ENCODE results near the gene DOCK4.

Gene DOCK4

DNA sequence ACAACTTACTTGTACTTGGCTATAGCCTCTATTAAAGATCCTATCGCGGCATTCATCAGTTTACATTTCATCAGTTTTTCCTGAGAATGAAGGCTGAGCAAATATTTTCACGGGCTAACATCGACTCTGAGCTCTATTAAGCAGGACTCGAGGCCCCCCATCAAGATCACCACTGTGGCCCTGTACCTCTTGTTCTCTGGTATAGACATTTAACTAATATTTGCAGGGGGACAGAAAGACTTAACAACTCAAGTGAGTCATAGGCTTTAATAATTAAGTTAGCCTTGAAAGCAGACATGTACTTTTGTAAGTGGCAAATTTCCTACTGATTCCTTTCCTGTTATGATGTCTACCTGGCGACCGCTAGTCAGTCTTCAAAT, 45.4 kb downstream of the DOCK4 start:
- peak; percentile 12 for DNase-seq (ENCODE audit: low read depth, low spot score)

DNA sequence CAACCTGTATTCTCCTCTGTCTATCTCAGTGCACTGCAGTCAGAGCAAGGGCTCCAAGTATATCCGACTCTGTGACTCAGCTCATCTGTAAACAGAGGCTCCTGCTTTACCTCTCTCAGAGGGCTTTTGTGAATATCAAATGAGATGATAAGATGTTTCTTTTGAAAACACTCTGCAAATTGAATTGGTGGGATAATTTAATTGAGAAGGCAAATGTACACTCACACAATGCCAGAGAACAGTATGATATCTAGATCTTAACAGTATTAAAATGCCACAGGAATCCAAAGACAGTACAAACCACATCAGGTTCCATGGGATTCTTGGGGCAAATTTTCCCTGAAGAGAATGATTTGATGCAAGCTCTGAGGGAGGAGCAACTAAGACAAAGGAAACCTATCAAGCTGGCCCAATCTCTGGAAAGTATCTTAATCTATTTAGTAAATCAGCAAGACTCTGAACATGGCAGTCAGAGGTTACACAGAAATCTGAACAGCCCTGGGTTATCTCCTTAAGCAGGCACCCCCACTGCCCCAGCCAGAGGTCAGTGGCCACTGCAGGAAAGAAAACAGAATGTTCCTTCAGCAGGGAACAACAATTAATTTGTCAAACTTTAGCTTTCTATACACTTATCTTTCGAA, 45.9 kb downstream of the DOCK4 start:
- peak; percentile 60 for DNase-seq (ENCODE audit: low read depth, low spot score)

DNA sequence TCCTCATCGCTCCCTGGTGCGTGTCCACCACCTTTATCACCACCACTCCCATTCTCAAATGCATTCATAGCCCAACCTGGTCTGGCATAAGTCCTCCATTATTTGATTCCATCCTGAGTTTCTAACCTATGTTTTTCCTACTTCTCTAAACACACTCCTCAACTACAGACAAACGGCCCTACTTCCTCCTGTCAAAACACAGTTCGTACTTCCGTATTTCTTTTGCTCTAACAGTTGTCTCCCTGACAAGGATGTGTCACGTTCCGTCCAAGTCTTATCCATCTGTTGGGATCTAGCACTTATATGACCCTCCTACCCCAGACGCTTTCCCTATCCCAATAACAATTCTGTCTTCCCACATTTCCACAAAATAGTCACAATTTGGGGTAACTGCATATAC, 46.8 kb downstream of the DOCK4 start:
- DNase-seq (ENCODE audit: low read depth, low spot score) = no peak

DNA sequence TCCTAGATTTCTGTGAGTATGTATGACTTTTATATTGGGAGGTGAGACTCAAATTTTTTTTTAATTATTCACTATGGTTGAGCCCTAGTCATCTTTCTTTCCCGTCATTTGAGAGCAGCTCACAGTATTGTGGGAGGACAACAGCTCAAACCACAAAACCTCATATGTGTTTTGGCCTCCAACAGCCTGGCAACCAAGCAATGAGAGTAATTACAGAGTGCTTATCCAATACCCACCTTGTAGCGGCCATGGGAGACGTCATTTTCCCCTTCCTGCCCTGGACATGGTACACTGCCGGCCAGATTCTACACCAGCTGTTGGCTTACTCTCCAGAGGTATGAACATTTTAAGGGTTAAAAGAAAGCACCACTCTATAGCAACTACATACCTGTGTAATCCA, 49.1 kb downstream of the DOCK4 start:
- peak; percentile 93 for DNase-seq (ENCODE audit: low read depth, low spot score)

DNA sequence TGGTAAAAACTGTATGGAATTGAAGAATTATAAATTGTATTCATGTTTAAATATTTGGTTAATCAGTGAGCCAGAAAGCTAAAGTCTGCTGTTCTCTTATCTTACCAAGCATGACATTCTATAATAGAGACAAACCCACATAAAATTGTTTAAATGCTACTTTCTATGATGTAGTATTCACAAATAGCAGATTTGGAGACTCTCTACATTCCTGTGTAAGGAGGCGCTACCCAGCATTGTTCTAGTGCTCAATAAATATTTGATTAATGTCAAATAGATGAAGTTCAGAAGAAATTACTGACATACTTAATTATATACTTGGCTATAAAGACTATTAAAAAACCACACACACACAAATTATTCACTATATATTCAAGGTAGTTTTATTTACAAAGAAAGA, 49.8 kb downstream of the DOCK4 start:
- DNase-seq (ENCODE audit: low read depth, low spot score) = peak; percentile 16

DNA sequence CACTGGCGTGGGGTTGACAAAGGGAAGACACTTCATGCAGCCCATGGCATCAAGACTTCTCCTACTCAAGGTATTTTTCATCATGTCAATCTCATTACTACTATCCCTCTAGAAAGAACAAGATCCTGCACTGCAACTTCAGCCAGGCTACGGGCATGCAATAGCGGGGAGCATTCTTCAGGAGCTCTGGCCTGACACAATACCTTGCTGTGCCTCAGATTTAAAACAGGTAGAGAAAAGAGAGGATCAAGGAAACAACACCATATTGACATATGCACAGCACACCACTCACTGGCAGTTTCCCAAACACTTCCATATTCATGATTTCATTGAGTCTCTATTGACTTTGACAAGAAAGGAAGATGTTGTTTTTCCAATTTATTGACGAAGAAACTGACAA, 51.5 kb downstream of the DOCK4 start:
- DNase-seq (ENCODE audit: low read depth, low spot score) = no peak

DNA sequence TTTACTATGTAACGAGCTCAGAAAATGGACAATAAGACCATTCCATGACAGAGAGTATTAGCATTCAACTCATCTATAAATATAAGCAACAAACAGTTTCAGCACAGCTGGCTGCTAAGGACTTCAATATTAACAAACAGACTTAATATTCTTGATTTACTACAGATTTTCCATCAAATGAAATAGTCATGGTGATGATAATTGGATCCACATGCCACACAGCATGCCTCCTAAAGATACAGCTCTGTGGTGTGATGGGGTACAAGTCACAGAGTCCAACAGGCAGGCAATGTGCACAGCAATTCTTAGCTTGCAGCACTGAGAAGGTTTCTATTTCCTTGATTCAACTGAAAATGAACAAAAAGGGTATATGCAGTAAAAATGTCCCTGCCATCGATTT, 54.0 kb downstream of the DOCK4 start:
- no peak for DNase-seq (ENCODE audit: low read depth, low spot score)

DNA sequence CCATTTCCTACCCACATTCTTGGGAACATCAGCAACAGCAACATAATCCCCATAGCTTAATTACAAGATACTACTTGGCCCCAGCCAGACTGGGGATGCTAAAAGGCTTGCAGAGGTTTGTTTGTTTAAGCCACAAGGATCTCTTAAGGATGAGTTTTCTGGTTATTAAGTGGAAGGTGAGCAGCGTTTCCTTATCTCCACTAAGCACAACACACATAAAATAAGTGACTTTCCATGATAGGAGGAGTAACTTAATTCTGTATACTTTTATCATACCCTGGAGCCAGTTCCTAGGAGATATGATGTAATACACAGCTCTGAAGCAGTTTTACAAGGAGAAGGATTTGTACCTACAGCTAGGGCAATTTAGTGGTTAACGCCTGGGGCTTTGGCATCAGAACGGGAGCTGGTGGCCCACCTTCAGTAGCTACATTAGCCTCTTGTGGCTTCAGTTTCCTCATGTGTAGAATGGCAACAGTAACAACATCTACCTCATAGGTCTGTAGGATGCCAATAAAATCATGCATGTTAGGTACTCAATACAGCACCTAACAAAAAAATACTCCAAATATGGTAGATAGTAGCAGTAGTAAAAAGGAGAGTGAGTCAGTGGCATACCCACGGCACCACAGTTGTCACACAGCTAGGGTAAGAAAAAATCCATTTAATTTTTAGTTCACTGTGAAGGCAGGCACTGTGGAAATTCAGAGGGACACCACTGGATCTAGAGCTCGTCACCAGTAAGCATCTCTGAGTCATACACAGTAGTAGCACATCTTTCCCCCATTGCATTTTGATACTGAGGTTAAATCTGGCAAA, 55.2 kb downstream of the DOCK4 start:
- peak; percentile 27 for DNase-seq (ENCODE audit: low read depth, low spot score)

DNA sequence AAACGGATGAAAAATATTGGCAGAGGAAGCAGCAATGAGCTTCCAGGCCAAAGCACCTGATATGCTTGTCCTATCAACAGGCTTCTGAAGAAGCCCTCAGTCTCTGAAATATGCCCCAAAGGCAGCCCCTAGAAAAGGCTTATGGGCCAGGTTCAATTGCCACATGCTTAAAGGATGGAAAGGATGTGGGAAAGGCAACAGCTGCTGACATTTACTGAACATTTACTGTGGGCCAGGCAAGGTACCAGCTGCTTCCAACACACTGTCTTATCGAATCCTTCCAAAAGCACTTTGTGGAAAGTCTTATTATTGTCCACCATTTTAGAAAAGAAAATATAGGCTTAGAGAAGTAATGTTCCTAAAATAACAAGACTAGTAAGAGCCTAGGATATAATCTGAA, 56.5 kb downstream of the DOCK4 start:
- no peak for DNase-seq (ENCODE audit: low read depth, low spot score)

DNA sequence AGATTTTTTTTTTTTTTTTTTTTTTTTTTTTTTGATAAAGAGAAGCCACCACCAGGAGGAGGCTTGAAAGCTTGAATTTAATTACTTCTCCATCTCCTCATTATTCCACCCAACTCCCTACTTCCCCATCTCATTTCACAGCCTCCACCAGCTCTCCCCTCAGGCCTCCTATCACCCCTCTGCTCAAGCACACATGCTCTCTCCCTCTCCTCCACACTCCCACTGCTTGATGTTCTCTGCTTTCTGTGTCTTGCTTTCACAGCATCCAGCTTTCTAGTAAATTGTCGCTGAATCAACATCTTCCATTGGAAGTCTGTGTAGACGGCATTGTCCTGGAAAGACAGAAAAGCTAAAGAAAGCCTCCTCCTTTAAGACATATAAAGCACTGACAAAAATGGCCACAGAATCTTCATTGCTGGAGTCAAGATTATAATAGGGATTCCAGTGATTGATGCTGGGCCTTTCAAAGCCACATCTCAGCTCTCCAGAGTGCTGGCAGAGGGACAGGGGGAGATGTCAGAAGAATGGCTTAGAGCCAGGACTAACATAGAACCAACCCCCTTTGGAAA, 58.3 kb downstream of the DOCK4 start:
- no peak for DNase-seq (ENCODE audit: low read depth, low spot score)

DNA sequence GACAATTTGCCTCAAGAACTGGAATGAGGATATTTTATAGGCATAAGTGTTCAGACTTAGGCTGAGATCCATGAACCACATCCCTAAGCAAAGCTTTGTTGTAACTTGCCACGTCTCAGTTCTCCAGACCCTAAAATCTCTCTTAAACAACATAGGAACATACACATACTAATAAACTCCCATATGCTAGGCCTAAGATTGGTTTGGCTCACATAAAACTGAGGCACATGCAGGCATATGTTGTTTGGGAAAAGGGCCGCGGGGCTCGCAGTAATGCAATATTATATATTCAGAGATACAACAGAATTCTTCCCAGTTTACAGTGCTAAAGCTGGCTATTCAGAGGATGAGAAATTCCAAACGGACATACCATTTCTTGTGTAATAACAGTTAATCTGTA, 61.0 kb downstream of the DOCK4 start:
- DNase-seq (ENCODE audit: low read depth, low spot score) = no peak

DNA sequence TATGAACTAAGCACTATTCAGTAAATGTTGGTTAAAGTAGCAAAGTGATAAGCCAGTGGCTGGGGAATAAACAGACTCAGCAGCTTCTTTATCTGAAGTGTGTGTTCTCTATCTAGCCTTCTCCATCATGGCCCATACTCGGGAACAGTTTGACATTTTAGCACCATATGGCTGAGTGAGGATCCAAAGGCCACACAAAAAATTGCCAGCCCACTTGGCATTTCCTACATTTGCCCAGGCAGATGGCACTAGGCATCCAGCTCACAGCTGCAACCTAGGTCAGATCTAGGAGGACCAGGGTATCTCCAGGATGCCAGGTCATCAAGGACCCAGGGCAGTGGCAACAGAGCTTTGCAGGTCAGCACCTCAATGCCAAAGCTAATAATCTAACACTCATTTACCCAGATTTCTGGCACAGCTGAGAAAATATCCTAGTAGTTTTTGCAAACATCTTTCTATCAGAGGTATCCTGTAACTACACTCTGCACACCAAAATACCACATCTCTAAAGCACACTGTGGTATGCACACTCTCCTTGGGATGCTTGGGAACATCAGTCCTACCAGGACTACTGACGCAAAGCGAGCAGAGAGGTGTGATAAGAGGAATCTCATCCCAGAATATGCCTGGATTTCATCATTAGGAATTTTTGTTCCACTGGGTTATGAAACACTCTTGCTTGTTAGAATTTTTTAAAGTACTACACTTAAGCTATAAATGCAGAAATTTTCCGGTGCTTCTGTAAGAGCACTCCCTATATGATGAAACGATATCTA, 61.7 kb downstream of the DOCK4 start:
- no peak for DNase-seq (ENCODE audit: low read depth, low spot score)

DNA sequence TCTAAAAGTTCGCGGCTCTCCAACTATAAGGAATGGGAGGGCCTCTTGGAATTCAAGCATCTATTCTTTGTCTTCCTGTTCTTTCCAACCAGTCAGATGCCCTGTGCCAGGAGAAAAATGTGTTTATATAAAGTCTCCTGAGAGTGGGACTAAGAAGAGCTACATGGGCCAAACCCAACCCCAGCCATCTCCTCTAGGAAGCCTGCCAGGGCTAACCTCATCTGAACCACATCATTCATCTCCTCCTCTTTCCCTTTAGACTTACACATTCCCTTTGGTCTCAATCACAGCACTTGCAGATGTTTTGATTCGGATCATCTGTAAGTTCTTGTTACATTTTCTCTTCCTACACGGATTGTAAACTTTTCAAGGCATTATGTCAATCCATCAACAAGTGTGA, 62.6 kb downstream of the DOCK4 start:
- DNase-seq (ENCODE audit: low read depth, low spot score) = peak; percentile 93

DNA sequence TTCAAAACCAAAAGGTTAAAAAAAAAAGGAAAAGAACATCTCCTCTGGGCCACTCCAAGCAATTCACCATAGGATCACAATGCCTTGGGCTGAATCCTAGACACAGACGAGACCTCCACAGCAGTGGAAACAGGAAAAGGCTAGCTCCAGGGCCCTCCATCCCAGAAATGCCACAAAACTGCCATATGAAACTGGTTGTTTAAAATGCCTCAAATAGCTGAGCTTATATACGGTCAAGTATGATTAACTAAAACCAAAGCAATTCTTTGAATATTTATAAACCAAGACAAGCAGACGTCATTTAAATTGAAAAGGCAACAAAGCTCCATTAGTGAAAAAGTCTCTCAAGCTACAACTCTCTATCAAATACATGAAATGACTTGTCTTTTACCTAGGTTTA, 63.1 kb downstream of the DOCK4 start:
- peak; percentile 67 for DNase-seq (ENCODE audit: low read depth, low spot score)

DNA sequence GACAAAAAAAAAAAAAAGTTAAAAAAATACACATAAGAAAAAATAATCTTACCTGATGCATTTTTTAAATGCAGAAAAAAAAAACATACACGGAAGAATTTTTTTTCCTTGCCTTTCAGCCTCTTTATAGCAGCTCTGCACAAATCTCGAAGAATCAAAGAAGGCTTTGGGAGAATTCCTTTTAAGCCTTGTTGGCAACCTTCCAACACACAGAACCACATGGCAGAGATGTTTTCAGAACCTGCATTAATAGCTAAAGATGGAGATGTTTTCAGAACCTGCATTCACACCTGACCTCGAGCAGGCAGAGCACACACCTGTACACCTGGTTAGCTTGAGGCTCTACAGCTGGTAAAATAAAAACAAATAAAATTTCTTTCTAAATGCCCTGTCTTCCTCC, 65.6 kb downstream of the DOCK4 start:
- DNase-seq (ENCODE audit: low read depth, low spot score) = peak; percentile 44

DNA sequence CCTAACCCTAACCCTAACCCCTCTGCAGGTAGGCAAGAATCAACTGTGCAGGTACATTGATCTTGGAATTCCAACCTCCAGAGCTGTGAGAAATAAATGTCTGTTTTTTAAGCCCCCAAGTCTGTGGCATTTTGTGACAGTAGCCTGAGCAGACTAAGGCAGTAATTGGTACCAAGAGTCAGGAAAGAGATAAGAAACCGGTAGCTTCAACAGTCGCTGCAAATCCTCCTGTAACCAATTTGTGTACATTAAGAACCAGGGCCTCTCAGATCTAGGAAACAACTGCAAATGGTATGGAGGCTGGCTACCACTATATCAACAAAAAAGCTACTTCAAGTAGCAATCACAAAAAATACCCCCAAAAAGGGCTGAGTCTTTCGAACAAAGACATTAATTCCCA, 67.3 kb downstream of the DOCK4 start:
- no peak for DNase-seq (ENCODE audit: low read depth, low spot score)

DNA sequence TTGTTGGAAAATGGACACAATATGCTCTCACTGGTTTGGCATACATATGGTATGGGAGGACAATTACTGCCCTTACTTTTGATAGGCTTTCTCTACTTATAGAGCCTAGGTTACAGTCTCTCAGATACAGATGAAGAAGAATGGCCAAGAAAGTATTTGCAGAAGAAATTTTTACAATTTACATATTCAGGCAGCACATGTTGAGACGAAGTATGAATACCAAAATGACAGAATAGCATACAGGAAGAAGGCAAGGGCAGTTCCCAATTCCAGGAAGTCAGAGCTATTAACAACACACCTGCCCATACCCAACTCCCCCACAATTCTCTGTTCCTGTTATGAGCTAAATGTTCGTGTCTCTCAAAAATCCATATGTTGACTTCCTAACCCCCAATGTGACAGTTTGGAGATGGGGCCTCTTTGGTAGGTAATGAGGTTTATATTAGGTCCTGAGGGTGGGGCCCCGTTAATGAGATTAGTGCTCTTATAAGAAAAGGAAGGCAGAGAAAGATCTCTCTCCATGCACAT, 67.8 kb downstream of the DOCK4 start:
- no peak for DNase-seq (ENCODE audit: low read depth, low spot score)

DNA sequence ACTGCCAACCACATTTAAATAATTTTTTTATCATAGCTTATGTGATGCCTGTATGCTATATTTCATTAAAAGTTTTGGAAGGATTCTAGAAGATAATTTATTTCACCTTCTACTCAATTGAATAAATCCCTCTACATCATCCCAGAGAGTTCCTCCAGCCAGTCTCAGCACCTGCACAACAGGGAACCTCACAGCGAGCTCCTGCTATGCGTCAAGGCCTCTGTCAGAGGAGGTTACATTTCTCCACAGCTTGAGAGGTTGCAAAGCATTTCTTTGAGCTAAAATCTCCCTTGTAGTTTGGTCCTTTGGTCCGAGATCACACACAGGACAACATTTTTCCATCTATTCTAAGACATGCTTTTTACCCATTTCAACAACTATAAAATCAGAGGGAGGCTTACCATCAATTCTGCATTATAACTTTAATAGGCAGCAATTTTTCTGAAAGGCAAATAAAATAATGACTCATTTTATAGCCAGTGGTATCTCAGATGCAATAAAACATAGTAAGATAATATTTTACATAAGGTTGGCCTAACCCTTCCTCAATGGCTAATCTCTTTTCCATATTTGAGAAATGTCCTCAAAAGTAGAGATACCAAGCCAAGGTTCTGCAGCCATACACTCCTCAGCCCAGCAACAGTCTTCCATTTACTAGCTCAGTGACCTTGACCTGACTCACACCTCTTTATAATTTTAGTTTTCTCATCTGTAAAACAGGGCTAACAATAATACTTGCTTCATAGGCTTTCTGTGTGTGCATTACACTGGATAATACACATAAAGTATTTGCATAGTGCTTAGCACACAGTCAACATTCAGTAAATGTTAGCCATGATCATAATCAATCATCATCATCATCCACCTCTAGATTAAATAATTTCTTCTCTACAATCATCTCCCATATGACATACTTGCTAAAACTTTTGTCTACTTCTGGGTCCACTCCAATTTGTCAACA, 68.8 kb downstream of the DOCK4 start:
- no peak for DNase-seq (ENCODE audit: low read depth, low spot score)

DNA sequence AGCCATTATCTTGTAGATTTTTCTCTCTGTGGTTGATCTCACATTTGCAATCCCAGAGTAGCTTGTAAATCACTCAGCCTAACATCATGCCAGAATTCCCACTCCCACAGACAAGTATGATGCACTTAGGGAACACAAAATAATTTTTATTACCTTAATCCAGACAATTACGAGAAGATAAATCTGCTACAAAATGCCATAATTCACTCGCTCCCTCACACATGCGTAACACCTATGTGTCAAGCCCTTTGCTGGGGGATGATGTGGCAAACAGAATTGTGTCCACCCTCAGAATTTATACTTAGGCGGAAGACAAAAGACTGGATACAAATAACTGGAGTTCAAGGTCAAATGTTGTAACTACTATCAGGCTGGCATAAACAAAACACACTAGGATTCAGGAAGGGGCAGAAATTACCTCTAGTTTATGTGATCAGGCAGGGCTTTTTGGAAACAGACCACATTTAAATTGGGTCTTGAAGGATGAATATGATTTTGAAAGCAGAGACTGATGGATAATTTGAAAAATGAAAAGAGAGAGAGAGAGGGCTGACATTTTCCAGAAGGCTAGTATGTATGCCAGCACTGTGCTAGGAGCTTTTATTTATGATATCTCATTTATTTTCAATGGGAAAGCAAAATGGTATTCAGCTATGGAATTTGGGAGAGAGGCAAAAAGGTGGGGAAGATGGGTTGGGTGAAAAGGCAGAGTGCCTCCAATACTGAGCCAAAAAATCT, 69.8 kb downstream of the DOCK4 start:
- no peak for DNase-seq (ENCODE audit: low read depth, low spot score)

DNA sequence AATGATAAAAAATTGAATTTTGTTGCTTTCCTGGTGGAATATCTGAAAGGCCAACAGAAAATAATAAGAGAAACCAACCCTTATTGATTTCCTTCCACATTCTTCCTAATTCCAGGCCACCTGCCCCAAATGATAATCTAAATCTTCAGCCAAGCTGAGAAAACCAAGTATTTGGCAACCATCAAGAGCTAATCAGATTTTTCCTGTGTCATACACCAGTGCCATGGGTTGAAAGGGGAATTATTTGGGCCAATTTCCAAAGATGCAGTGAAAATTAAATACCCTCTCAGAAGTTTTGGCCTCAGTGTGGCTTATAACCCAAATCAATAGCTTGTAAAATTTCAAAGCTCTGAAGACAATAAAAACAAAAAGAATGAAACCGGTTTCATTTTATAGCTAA, 70.4 kb downstream of the DOCK4 start:
- DNase-seq (ENCODE audit: low read depth, low spot score) = no peak
